Upper lobe of left lung (tissue), 6 donors: ENCODE data around the gene GJB4. TPM values are rescaled to one million over a fixed set of nuclear protein-coding genes. Genes with fewer than 3 reads are reported as not detected.

ENCODE experiments used
- ATAC-seq, 2 donors: fragments of 200-7000 bp; cut with Tn5 transposase; one replicate each; pipeline ENCODE4 v1.9.1; 2022; ENCODE audit warnings: mild to moderate bottlenecking in 2 of 2, moderate library complexity in 2 of 2; ENCODE audit not compliant: low FRiP score in 2 of 2
- DNase-seq, 2 donors: peaks; one replicate each; pipeline ENCODE4 v3.0.0-alpha.2; 2019 to 2020
- H3K27ac ChIP-seq, 4 donors: fragments of 200-600 bp; sonication (generic); one replicate each; pipeline ENCODE4 v1.5.1; 2016 to 2019
- H3K27me3 ChIP-seq, 4 donors: fragments of 200-600 bp; sonication (generic); one replicate each; pipeline ENCODE4 v1.5.1; 2017 to 2019
- H3K36me3 ChIP-seq, 4 donors: fragments of 200-600 bp; sonication (generic); one replicate each; pipeline ENCODE4 v1.5.1; 2016 to 2019
- H3K4me1 ChIP-seq, 4 donors: fragments of 200-600 bp; sonication (generic); one replicate each; pipeline ENCODE4 v1.5.1; 2018 to 2019
- H3K4me3 ChIP-seq, 4 donors: fragments of 200-600 bp; sonication (generic); one replicate each; pipeline ENCODE4 v1.5.1; 2017 to 2019; ENCODE audit warnings: mild to moderate bottlenecking in 2 of 4, moderate library complexity in 1 of 4
- H3K9me3 ChIP-seq, 4 donors: fragments of 200-600 bp; sonication (generic); one replicate each; pipeline ENCODE4 v1.5.1; 2018 to 2019
- EP300 ChIP-seq, 4 donors: sonication (generic); formaldehyde crosslinking; IDR thresholded peaks; one replicate each; pipeline ENCODE4 v1.5.1; 2017; ENCODE audit warnings: antibody characterized with exemption in 4 of 4, control low read depth in 2 of 4
- POLR2A ChIP-seq, 4 donors: fragments of 450-650 bp; IDR thresholded peaks; one replicate each; pipeline ENCODE4 v1.5.1; 2016 to 2017; ENCODE audit warnings: antibody characterized with exemption in 4 of 4, mild to moderate bottlenecking in 2 of 4
- POLR2AphosphoS5 ChIP-seq, 2 donors: sonication (generic); formaldehyde crosslinking; IDR thresholded peaks; one replicate each; pipeline ENCODE4 v1.5.1; 2017; ENCODE audit warnings: antibody characterized with exemption in 2 of 2
- WGBS, 2 donors: methylation state at CpG; one replicate each; pipeline ENCODE4 v1.1.5; 2017 to 2018; 5-methylcytosine and 5-hydroxymethylcytosine counted together
- total RNA-seq, 6 donors: library from RNA; depleted of rRNA in 4 of 6; stranded (reverse); fragments of >200 nt in 4 of 6; gene quantifications; one replicate each; pipeline versions ENCODE4 v1.1.0 to v1.2.1, GENCODE V29; 2016 to 2021
- TF ChIP-seq, protein P1 (sequence below), 6 experiments: fragments of 450-650 bp in 4 of 6; fragments of 200-600 bp in 2 of 6; sonication (generic) in 2 of 6; IDR thresholded peaks; one replicate each; pipeline ENCODE4 v1.5.1; 2016 to 2019; ENCODE audit warnings: antibody characterized with exemption in 6 of 6
- donor health status: DM: no; HTN: no; CAD: no; lungs with moderate emphysema.
- donor health status: DM: no; HTN: yes; CAD: no; lungs with severe emphysema.

The GJB4 gene
- total RNA-seq: not detected

DNA sequence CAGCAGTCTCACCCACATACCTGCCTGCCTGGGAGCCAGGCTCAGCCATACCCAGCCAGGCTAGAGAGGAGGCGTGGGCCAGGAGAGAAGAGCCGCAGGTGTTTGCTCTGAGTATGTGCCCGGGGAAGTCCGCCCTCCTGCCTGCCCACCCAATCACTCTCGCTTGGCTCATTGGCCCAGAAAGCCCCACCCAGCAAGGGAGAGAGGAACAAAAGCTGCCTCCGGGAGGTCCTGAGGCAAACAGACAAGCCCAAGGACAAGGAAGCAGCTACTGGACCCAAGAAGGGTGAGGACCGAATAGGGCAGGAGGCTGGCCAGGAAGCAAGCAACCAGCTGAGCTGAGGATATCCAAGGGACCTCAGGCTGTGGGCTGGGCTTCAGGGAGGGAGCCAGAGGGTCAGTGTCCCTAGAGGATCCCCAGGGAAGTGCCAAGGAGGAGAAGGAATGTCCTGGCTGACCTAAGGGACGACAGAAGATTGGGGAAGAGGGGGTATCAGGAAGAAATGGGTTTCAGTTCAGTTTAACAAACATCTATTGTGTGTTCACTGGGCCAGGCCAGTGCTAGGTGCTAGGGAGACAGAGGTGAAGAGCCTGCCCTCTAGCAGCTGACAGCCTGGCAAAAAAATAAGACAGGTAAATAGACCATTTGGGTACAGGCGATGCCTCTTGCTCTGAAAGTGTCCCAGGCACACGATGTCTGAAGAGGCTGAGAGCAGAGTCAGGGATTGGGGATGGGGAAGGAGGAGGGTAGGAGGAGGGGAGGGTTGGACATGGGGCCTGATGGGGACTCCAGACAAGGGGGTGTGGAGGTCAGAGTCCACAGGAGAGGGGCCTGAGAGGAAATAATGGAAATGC, at the start of gene GJB4:
TSS of gene GJB4 (plus strand) at position 238 of the 855 bp plus-strand sequence. CDS start 1,515 bp downstream, outside the sequence.
- Histone ChIP-seq H3K27ac (no peak within 1 kb of the TSS), H3K4me1 (no peaks in the 10 kb centered on the region), H3K27me3 (no peaks in the 10 kb centered on the region), H3K9me3 (no peaks in the 10 kb centered on the region), H3K4me3 (no peak within 1 kb of the TSS), H3K36me3 (no peaks in the 10 kb centered on the region)
- 61 to 64% methylated on average over 10 of the region's 10 CpGs for WGBS, 2 donors
- ATAC-seq (no peak), DNase-seq (no peak)
- TF ChIP-seq POLR2A (IDR thresholded peaks at IDR 0.05) (no peak), POLR2AphosphoS5 (IDR thresholded peaks at IDR 0.05) (no peak), EP300 (IDR thresholded peaks at IDR 0.05) (no peak)
- TF ChIP-seq, protein P1, sequence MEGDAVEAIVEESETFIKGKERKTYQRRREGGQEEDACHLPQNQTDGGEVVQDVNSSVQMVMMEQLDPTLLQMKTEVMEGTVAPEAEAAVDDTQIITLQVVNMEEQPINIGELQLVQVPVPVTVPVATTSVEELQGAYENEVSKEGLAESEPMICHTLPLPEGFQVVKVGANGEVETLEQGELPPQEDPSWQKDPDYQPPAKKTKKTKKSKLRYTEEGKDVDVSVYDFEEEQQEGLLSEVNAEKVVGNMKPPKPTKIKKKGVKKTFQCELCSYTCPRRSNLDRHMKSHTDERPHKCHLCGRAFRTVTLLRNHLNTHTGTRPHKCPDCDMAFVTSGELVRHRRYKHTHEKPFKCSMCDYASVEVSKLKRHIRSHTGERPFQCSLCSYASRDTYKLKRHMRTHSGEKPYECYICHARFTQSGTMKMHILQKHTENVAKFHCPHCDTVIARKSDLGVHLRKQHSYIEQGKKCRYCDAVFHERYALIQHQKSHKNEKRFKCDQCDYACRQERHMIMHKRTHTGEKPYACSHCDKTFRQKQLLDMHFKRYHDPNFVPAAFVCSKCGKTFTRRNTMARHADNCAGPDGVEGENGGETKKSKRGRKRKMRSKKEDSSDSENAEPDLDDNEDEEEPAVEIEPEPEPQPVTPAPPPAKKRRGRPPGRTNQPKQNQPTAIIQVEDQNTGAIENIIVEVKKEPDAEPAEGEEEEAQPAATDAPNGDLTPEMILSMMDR (IDR thresholded peaks at IDR 0.05): no peak

DNA sequence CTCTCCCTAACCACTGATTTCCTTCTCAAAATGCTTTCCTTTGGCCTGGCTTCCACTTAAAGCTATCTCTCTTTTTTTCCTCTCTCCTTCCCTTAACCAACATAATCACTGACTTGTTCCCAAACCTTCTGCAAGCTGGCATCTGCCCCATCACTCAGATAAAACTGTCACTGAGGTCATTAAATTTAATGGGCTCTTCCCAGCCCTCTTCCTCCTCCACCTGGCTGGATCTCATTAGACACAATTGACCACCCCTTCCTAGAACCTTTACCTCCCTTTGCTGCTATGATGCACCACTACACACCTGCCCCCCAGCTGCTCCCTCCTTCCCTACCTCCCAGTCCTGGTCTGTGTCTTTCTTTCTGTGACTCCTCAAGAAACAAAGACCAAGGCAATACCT, 48.7 kb upstream of the GJB4 start:
- ATAC-seq (no peak), DNase-seq (no peak)
- no peak overlapping the region for H3K27ac ChIP-seq
- no peaks in the 10 kb centered on the region for H3K4me1 ChIP-seq
- no peaks in the 10 kb centered on the region for H3K9me3 ChIP-seq
- TF ChIP-seq POLR2AphosphoS5 (IDR thresholded peaks at IDR 0.05): no peak
- TF ChIP-seq POLR2A (IDR thresholded peaks at IDR 0.05): no peak
- TF ChIP-seq EP300 (IDR thresholded peaks at IDR 0.05): no peak
- TF ChIP-seq, protein P1 (IDR thresholded peaks at IDR 0.05): no peak
- H3K36me3 ChIP-seq: no peaks in the 10 kb centered on the region
- no peak overlapping the region for H3K4me3 ChIP-seq
- no peaks in the 10 kb centered on the region for H3K27me3 ChIP-seq

DNA sequence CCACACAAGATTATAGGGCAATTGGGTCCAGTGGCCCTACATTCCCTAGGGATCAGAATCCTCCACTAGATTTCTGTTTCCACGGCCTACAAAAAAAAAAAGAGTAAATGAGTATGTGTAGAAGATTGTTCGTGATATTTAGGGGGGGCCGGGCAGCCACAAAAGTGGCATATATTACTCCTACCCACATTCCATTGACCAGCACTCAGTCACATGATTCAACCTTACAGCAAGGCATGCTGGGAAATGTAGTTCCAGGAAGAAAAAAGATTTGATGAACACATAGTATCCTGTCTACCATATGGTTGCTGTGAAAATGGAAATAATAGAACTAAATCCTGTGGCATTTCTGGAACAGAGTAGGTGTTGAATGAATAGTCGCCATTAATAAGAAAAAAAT, 48.1 kb upstream of the GJB4 start:
- no peaks in the 10 kb centered on the region for H3K4me1 ChIP-seq
- TF ChIP-seq POLR2AphosphoS5 (IDR thresholded peaks at IDR 0.05): no peak
- no peak for TF ChIP-seq EP300 (IDR thresholded peaks at IDR 0.05)
- 87 to 89% methylated on average over 4 of the region's 4 CpGs for WGBS, 2 donors
- DNase-seq (no peak), ATAC-seq (no peak)
- no peaks in the 10 kb centered on the region for H3K36me3 ChIP-seq
- no peaks in the 10 kb centered on the region for H3K27me3 ChIP-seq
- H3K9me3 ChIP-seq: no peaks in the 10 kb centered on the region
- H3K4me3 ChIP-seq: no peak overlapping the region
- H3K27ac ChIP-seq: no peak overlapping the region

DNA sequence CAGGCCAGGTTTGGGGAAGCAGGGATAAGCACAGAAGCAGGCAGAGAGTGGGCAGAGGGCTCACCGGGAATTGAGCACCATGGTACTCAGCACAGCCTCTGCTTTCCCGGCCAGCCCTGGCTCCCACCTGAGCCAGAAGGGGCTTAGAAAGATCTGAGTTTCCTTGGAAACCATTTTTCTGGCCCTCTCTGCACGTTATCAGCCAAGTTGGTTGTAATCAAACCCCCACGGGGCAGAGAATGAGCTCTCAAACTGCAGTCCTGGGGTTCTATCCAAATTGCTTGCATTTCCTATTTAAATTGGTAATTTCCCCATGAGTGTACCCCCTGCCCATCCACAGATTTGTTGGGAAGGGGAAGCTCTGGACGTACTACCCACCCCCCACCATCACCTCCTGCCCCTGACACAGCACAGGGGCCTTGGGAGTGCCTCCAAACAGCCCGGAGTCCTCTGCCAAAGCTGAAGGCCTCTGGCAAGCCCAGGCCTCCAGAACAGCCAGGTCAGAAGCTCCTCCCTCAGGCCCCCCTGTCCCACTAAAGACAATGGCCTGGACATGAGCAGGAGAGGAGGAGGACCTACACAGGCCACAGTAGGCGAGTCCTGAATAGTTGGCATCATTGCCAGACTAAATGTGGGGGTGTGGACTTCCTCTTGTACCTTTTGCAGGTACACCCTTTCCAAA, 47.4 kb upstream of the GJB4 start:
- 66 to 67% methylated on average over 5 to 7 of the region's 7 CpGs for WGBS, 2 donors
- Histone ChIP-seq H3K4me1 (no peaks in the 10 kb centered on the region), H3K4me3 (no peak overlapping the region), H3K9me3 (no peaks in the 10 kb centered on the region), H3K27me3 (no peaks in the 10 kb centered on the region), H3K36me3 (no peaks in the 10 kb centered on the region), H3K27ac (no peak overlapping the region)
- DNase-seq (no peak), ATAC-seq (no peak)
- TF ChIP-seq, protein P1 (IDR thresholded peaks at IDR 0.05): no peak
- TF ChIP-seq POLR2A (IDR thresholded peaks at IDR 0.05) (no peak), POLR2AphosphoS5 (IDR thresholded peaks at IDR 0.05) (no peak), EP300 (IDR thresholded peaks at IDR 0.05) (no peak)

DNA sequence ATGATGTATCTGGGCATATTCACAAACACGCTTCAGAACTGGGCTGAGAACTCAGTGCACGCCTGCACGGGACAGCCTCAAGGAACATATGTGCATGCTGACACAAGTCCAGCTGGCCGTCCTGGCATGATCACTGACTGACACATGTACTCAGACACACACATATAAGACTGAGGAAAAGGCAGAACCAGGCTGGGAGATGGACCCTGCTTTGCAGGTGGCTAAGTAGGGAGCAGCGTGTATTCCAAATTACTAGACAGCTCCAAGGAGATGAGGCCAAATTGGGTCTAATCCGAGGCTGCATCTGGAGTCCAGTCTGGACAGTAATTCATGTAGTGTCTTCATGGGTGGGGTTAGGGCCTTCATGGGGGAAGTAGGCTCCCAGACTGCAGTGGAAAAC, 46.1 kb upstream of the GJB4 start:
- DNase-seq: no peak
- peak in 1 of 2 donors; percentile 14 for ATAC-seq
- Histone ChIP-seq H3K27ac (no peak overlapping the region), H3K27me3 (no peaks in the 10 kb centered on the region), H3K4me1 (no peaks in the 10 kb centered on the region), H3K4me3 (no peak overlapping the region), H3K9me3 (no peaks in the 10 kb centered on the region), H3K36me3 (no peaks in the 10 kb centered on the region)
- TF ChIP-seq, protein P1 (IDR thresholded peaks at IDR 0.05): no peak
- no peak for TF ChIP-seq POLR2AphosphoS5 (IDR thresholded peaks at IDR 0.05)
- no peak for TF ChIP-seq POLR2A (IDR thresholded peaks at IDR 0.05)
- TF ChIP-seq EP300 (IDR thresholded peaks at IDR 0.05): no peak
- WGBS, 2 donors: 86 to 87% methylated on average over 6 of the region's 6 CpGs
